ENCODE results near the gene TMEM161A. TPM values are rescaled to one million over a fixed set of nuclear protein-coding genes. Genes with fewer than 3 reads are reported as not detected.
"Not testable (repeated sequence)": the region's sequence is repeated elsewhere in the genome, so short reads cannot be mapped to it uniquely, and the experiment has no call there.

TMEM161A gene
- total RNA-seq, 1 donor from 2014 or later: 13.3 TPM

- no peaks in the 10 kb centered on the region for H3K9me3 Mint-ChIP-seq
- peak overlapping the region; percentile 99 for H3K4me3 Mint-ChIP-seq
- peak overlapping the region; percentile 39 for H3K9ac ChIP-seq
- no peaks in the 10 kb centered on the region for H3K36me3 ChIP-seq
- peak; percentile 20 for DNase-seq (ENCODE audit: low spot score)
- peak overlapping the region; percentile 83 for H2AFZ ChIP-seq (replicated peaks)
- H3K79me2 ChIP-seq (ENCODE audit: low read depth): peaks cover 6% of the 10 kb centered on the region
- H3K4me1 ChIP-seq: peaks cover 6% of the 10 kb centered on the region
- H3K4me1 Mint-ChIP-seq: peaks cover 15% of the 10 kb centered on the region
- H4K20me1 ChIP-seq (ENCODE audit: low read depth): peaks cover 4% of the 10 kb centered on the region
- no peak overlapping the region for H3K27ac ChIP-seq
- H3K9me3 ChIP-seq (ENCODE audit: low read depth): no peaks in the 10 kb centered on the region
- TF ChIP-seq EZH2phosphoT487 (IDR thresholded peaks at IDR 0.05): no peak
- H3K4me2 ChIP-seq: peak overlapping the region; percentile 94
- peaks cover 6% of the 10 kb centered on the region for H3K27me3 Mint-ChIP-seq (ENCODE audit: insufficient read depth, low read depth)
- H3K36me3 Mint-ChIP-seq: peaks cover 3% of the 10 kb centered on the region
- H3K27ac Mint-ChIP-seq: no peak overlapping the region
- H3F3A ChIP-seq (ENCODE audit: low read depth): peaks cover 6% of the 10 kb centered on the region
- H3K4me3 ChIP-seq: peak overlapping the region; percentile 62
- H3K27me3 ChIP-seq: peaks cover 26% of the 10 kb centered on the region
Observed at GRCh38 chr19:19137556-19138108, 646 bp downstream of the TMEM161A start.

- not testable (repeated sequence) for H3K27ac ChIP-seq; H3K27ac Mint-ChIP-seq; H4K20me1 ChIP-seq (ENCODE audit: low read depth); H3K4me2 ChIP-seq; DNase-seq (ENCODE audit: low spot score); H3K79me2 ChIP-seq (ENCODE audit: low read depth); H3K9ac ChIP-seq; H3K27me3 Mint-ChIP-seq (ENCODE audit: insufficient read depth, low read depth); H3K9me3 Mint-ChIP-seq; H3K4me1 ChIP-seq; H3K36me3 Mint-ChIP-seq; H2AFZ ChIP-seq (replicated peaks); H3K36me3 ChIP-seq; H3F3A ChIP-seq (ENCODE audit: low read depth); H3K9me3 ChIP-seq (ENCODE audit: low read depth); H3K4me3 ChIP-seq; H3K4me3 Mint-ChIP-seq
- peaks cover 15% of the 10 kb centered on the region for H3K27me3 ChIP-seq
- peaks cover 15% of the 10 kb centered on the region for H3K4me1 Mint-ChIP-seq
Observed at GRCh38 chr19:19135713-19136112, 2.6 kb downstream of the TMEM161A start.

- Histone ChIP-seq H3F3A (ENCODE audit: low read depth) (peaks cover 6% of the 10 kb centered on the region), H3K9ac (no peak overlapping the region), H3K4me2 (peak overlapping the region; percentile 51), H4K20me1 (ENCODE audit: low read depth) (peaks cover 4% of the 10 kb centered on the region), H2AFZ (replicated peaks) (no peak overlapping the region), H3K27me3 (peaks cover 8% of the 10 kb centered on the region), H3K9me3 (ENCODE audit: low read depth) (no peaks in the 10 kb centered on the region), H3K4me1 (peaks cover 6% of the 10 kb centered on the region), H3K4me3 (no peak overlapping the region), H3K79me2 (ENCODE audit: low read depth) (peaks cover 6% of the 10 kb centered on the region), H3K36me3 (no peaks in the 10 kb centered on the region), H3K27ac (no peak overlapping the region)
- peaks cover 3% of the 10 kb centered on the region for H3K9me3 Mint-ChIP-seq
- peak; percentile 55 for DNase-seq (ENCODE audit: low spot score)
- no peak overlapping the region for H3K27ac Mint-ChIP-seq
- H3K4me3 Mint-ChIP-seq: no peak overlapping the region
- peaks cover 15% of the 10 kb centered on the region for H3K4me1 Mint-ChIP-seq
- TF ChIP-seq EZH2 (IDR thresholded peaks at IDR 0.05) (no peak), EZH2phosphoT487 (IDR thresholded peaks at IDR 0.05) (no peak), CTCF (IDR thresholded peaks at IDR 0.05) (no peak)
- H3K36me3 Mint-ChIP-seq: peaks cover 11% of the 10 kb centered on the region
- H3K27me3 Mint-ChIP-seq (ENCODE audit: insufficient read depth, low read depth): peaks cover 9% of the 10 kb centered on the region
Observed at GRCh38 chr19:19134687-19135158, 3.6 kb downstream of the TMEM161A start.

- TF ChIP-seq EZH2phosphoT487 (IDR thresholded peaks at IDR 0.05) (no peak), CTCF (IDR thresholded peaks at IDR 0.05) (no peak), EZH2 (IDR thresholded peaks at IDR 0.05) (no peak)
- Histone ChIP-seq H3K9ac (no peak overlapping the region), H3K4me3 (no peak overlapping the region), H2AFZ (replicated peaks) (no peak overlapping the region), H3K9me3 (ENCODE audit: low read depth) (no peaks in the 10 kb centered on the region), H4K20me1 (ENCODE audit: low read depth) (peaks cover 4% of the 10 kb centered on the region), H3F3A (ENCODE audit: low read depth) (peaks cover 4% of the 10 kb centered on the region), H3K4me1 (peaks cover 6% of the 10 kb centered on the region), H3K79me2 (ENCODE audit: low read depth) (peaks cover 6% of the 10 kb centered on the region), H3K4me2 (no peak overlapping the region), H3K27ac (no peak overlapping the region), H3K36me3 (no peaks in the 10 kb centered on the region), H3K27me3 (peaks cover 8% of the 10 kb centered on the region)
- H3K27me3 Mint-ChIP-seq (ENCODE audit: insufficient read depth, low read depth): peaks cover 9% of the 10 kb centered on the region
- no peak for DNase-seq (ENCODE audit: low spot score)
- no peak overlapping the region for H3K4me3 Mint-ChIP-seq
- peaks cover 15% of the 10 kb centered on the region for H3K36me3 Mint-ChIP-seq
- peaks cover 3% of the 10 kb centered on the region for H3K9me3 Mint-ChIP-seq
- peaks cover 15% of the 10 kb centered on the region for H3K4me1 Mint-ChIP-seq
- H3K27ac Mint-ChIP-seq: no peak overlapping the region
Observed at GRCh38 chr19:19133985-19134384, 4.3 kb downstream of the TMEM161A start.

All from neural progenitor cell (in vitro differentiated cells).